Neural progenitor cell (in vitro differentiated cells): Measurements from ENCODE around the gene MAPK1. TPM values are rescaled to one million over a fixed set of nuclear protein-coding genes. Genes with fewer than 3 reads are reported as not detected.

ENCODE experiments used
- DNase-seq: peaks from one replicate; pipeline ENCODE4 v3.0.0-alpha.2; 2016; ENCODE audit warnings: low spot score
- H2AFZ ChIP-seq: fragments of 200-600 bp; sonication (generic); replicated peaks from 2 replicates; pipeline ENCODE4 v1.6.1; 2016; ENCODE audit warnings: antibody characterized with exemption
- H3F3A ChIP-seq: fragments of 200-600 bp; sonication (generic); 2 replicates; pipeline ENCODE4 v1.6.1; 2016; ENCODE audit warnings: antibody characterized with exemption, low read depth
- H3K27ac ChIP-seq: fragments of 200-600 bp; sonication (generic); 2 replicates; pipeline ENCODE4 v1.5.1; 2016; ENCODE audit warnings: mild to moderate bottlenecking
- H3K27me3 ChIP-seq: fragments of 200-600 bp; sonication (generic); 2 replicates; pipeline ENCODE4 v1.6.1; 2016; ENCODE audit warnings: mild to moderate bottlenecking, moderate library complexity
- H3K36me3 ChIP-seq: fragments of 200-600 bp; sonication (generic); 2 replicates; pipeline ENCODE4 v1.5.1; 2016
- H3K4me1 ChIP-seq: fragments of 200-600 bp; sonication (generic); 2 replicates; pipeline ENCODE4 v1.6.1; 2016; ENCODE audit warnings: mixed run types
- H3K4me2 ChIP-seq: fragments of 200-600 bp; sonication (generic); 2 replicates; pipeline ENCODE4 v1.6.1; 2016
- H3K4me3 ChIP-seq: fragments of 200-600 bp; sonication (generic); 2 replicates; pipeline ENCODE4 v1.5.1; 2016
- H3K79me2 ChIP-seq: fragments of 200-600 bp; sonication (generic); 2 replicates; pipeline ENCODE4 v1.6.1; 2016; ENCODE audit warnings: low read depth
- H3K9ac ChIP-seq: fragments of 200-600 bp; sonication (generic); 2 replicates; pipeline ENCODE4 v1.6.1; 2016
- H3K9me3 ChIP-seq: fragments of 200-600 bp; sonication (generic); 2 replicates; pipeline ENCODE4 v1.5.1; 2016; ENCODE audit warnings: low read depth
- H4K20me1 ChIP-seq: fragments of 200-600 bp; sonication (generic); 2 replicates; pipeline ENCODE4 v1.6.1; 2016; ENCODE audit warnings: low read depth
- H3K27ac Mint-ChIP-seq: 3 replicates; pipeline ENCODE4 v1.8.0; 2021; ENCODE audit warnings: mixed read lengths
- H3K27me3 Mint-ChIP-seq: 2 replicates; pipeline ENCODE4 v1.8.0; 2022; ENCODE audit warnings: low read depth, mild to moderate bottlenecking, inconsistent platforms, moderate library complexity, mixed read lengths; ENCODE audit not compliant: insufficient read depth
- H3K36me3 Mint-ChIP-seq: 3 replicates; pipeline ENCODE4 v1.8.0; 2021; ENCODE audit warnings: mixed read lengths
- H3K4me1 Mint-ChIP-seq: 3 replicates; pipeline ENCODE4 v1.8.0; 2021; ENCODE audit warnings: mixed read lengths
- H3K4me3 Mint-ChIP-seq: 3 replicates; pipeline ENCODE4 v1.8.0; 2021; ENCODE audit warnings: mild to moderate bottlenecking, moderate library complexity, mixed read lengths
- H3K9me3 Mint-ChIP-seq: 3 replicates; pipeline ENCODE4 v1.8.0; 2020; ENCODE audit warnings: mixed read lengths
- CTCF ChIP-seq: fragments of 200-600 bp; sonication (generic); IDR thresholded peaks from 2 replicates; pipeline ENCODE4 v1.5.1; 2017; ENCODE audit warnings: antibody characterized with exemption, mild to moderate bottlenecking
- EZH2 ChIP-seq: fragments of 200-600 bp; sonication (generic); IDR thresholded peaks from 2 replicates; pipeline ENCODE4 v1.6.1; 2017; ENCODE audit warnings: antibody characterized with exemption, mild to moderate bottlenecking, moderate library complexity
- EZH2phosphoT487 ChIP-seq: fragments of 200-600 bp; sonication (generic); IDR thresholded peaks from 2 replicates; pipeline ENCODE4 v1.6.1; 2017; ENCODE audit warnings: antibody characterized with exemption
- total RNA-seq: library from RNA; depleted of rRNA; stranded (reverse); fragments of >200 nt; gene quantifications from 2 replicates; pipeline ENCODE4 v1.2.3, GENCODE V29; 2015; ENCODE audit warnings: low replicate concordance

MAPK1 gene
- total RNA-seq, 1 donor from 2014 or later, result 61.4 TPM

- Histone ChIP-seq H3K9ac (no peak overlapping the region), H4K20me1 (peaks cover 64% of the 10 kb centered on the region)
Observed at GRCh38 chr22:21816787-21817496, 50.5 kb downstream of the MAPK1 start.

GRCh38 chr22:21816472-21816786, 51.0 kb downstream of the MAPK1 start:
- no peak for DNase-seq
- no peak overlapping the region for H3K27ac ChIP-seq
- Mint-ChIP-seq H3K27ac (no peak overlapping the region), H3K27me3 (peaks cover 4% of the 10 kb centered on the region), H3K4me3 (no peak overlapping the region), H3K4me1 (peaks cover 30% of the 10 kb centered on the region), H3K9me3 (peaks cover 12% of the 10 kb centered on the region), H3K36me3 (peaks cover 35% of the 10 kb centered on the region)
- no peaks in the 10 kb centered on the region for H3K9me3 ChIP-seq
- H3K4me2 ChIP-seq, result no peak overlapping the region
- H3K9ac ChIP-seq, result no peak overlapping the region
- peaks cover 99% of the 10 kb centered on the region for H3K79me2 ChIP-seq
- H2AFZ ChIP-seq, result no peak overlapping the region
- peaks cover 15% of the 10 kb centered on the region for H3K4me1 ChIP-seq
- H3F3A ChIP-seq, result peaks cover 5% of the 10 kb centered on the region
- peaks cover 59% of the 10 kb centered on the region for H4K20me1 ChIP-seq
- no peaks in the 10 kb centered on the region for H3K27me3 ChIP-seq
- H3K36me3 ChIP-seq, result no peaks in the 10 kb centered on the region
- no peak for TF ChIP-seq CTCF
- H3K4me3 ChIP-seq, result no peak overlapping the region

More at GRCh38 chr22:21816787-21817496, 50.5 kb downstream of the MAPK1 start:
- Histone ChIP-seq H3K27ac (no peak overlapping the region), H3K4me2 (no peak overlapping the region), H3K4me3 (no peak overlapping the region), H3K27me3 (no peaks in the 10 kb centered on the region), H3K4me1 (peaks cover 15% of the 10 kb centered on the region), H3K36me3 (no peaks in the 10 kb centered on the region), H3F3A (peaks cover 5% of the 10 kb centered on the region), H3K9me3 (no peaks in the 10 kb centered on the region), H3K79me2 (peaks cover 99% of the 10 kb centered on the region), H2AFZ (no peak overlapping the region)
- peaks cover 9% of the 10 kb centered on the region for H3K9me3 Mint-ChIP-seq
- H3K4me3 Mint-ChIP-seq, result no peak overlapping the region
- H3K27me3 Mint-ChIP-seq, result peaks cover 4% of the 10 kb centered on the region
- H3K36me3 Mint-ChIP-seq, result peaks cover 34% of the 10 kb centered on the region
- TF ChIP-seq EZH2 (no peak), CTCF (no peak), EZH2phosphoT487 (no peak)
- no peak overlapping the region for H3K27ac Mint-ChIP-seq
- H3K4me1 Mint-ChIP-seq, result peaks cover 30% of the 10 kb centered on the region
- DNase-seq, result no peak

GRCh38 chr22:21815958-21816357, 51.5 kb downstream of the MAPK1 start:
- DNase-seq, result no peak
- Histone ChIP-seq H2AFZ (no peak overlapping the region), H3K4me1 (peaks cover 15% of the 10 kb centered on the region), H3K27me3 (no peaks in the 10 kb centered on the region), H4K20me1 (peaks cover 54% of the 10 kb centered on the region), H3K9me3 (no peaks in the 10 kb centered on the region), H3K4me3 (no peak overlapping the region), H3K27ac (no peak overlapping the region), H3F3A (peaks cover under 1% of the 10 kb centered on the region), H3K36me3 (no peaks in the 10 kb centered on the region), H3K4me2 (no peak overlapping the region), H3K9ac (no peak overlapping the region), H3K79me2 (peaks cover 99% of the 10 kb centered on the region)
- Mint-ChIP-seq H3K4me3 (no peak overlapping the region), H3K27ac (no peak overlapping the region), H3K4me1 (peaks cover 30% of the 10 kb centered on the region), H3K27me3 (peaks cover 4% of the 10 kb centered on the region), H3K36me3 (peaks cover 33% of the 10 kb centered on the region), H3K9me3 (peaks cover 13% of the 10 kb centered on the region)
- TF ChIP-seq EZH2, result no peak
- TF ChIP-seq EZH2phosphoT487, result no peak
- no peak for TF ChIP-seq CTCF
